HG02884 (cell line): ENCODE results near the gene CST11.

Source experiments
- ATAC-seq: cut with Tn5 transposase; IDR thresholded peaks from one replicate; pipeline ENCODE4 v1.9.1; 2021; ENCODE audit warnings: mild to moderate bottlenecking, moderate library complexity; ENCODE audit not compliant: unreplicated experiment

The CST11 gene

DNA sequence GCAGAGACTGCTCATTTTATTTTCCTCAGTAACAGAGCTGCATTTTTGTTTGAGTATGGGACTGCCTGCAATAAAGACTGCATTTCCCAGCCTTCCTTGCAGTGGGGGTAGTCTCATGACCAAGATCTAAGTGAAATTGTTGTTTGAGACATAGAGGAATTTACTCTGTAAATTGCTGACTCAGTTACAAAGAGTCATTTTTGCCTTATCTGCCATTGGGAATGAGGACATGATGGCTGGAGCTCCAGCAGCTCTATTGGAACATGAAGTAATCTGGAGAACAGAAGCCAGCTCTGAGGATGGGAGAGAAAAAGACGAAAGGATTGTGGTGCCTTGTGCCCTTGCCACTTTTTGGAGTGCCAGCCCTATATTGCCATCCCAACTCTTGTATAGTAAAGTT lies 2.1 kb upstream of the CST11 start:
- no peak for ATAC-seq

GRCh38 chr20:23453549-23454543 lies 1.2 kb upstream of the CST11 start:
- no peak for ATAC-seq

DNA sequence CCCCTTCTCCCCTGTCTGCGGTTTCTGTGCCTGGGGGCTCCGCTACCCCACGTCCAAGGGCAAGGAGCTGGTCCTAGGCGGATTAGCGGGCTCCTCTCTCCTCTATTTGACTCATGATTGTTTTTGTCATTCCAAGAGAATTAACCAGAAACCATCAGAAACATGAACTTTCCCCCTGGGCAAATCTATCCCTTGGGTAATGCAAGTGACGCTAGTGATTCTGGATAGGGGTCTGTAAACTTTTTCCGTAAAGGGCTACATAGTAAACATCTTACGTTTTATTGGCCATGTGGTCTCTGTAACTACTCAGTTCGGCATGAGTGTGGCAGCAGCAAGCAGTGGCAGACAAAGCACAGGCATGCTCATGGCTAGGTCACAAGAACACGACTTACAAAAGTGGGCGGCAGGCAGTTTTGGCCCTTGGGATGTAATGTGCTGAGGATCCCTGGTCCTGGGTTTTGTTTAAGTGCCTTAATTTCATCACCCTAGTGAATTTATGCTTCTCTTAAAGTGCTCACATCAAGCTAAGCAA lies 654 bp downstream of the CST11 start:
- ATAC-seq = no peak

GRCh38 chr20:23450877-23451276 lies 1.8 kb downstream of the CST11 start:
- no peak for ATAC-seq

DNA sequence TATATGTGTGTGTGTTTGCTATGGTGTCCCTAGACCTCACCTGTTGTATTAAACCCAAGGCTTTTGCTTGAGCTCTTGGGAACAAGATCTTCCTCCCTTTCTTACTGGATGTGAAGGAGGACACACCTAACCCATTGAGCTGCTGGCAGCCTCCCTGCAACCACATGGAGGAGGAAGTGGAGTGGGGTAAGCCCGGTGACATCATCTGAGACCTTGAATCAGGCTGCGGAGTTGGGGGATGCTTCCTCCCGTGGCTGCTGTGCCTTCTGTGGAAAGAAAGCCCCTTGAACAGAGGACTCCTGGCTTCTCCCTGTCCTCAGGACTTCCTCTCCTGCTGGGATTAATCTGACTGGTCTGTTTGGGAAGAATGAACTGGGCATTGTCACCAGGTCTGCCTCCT lies 3.3 kb downstream of the CST11 start:
- ATAC-seq = no peak

DNA sequence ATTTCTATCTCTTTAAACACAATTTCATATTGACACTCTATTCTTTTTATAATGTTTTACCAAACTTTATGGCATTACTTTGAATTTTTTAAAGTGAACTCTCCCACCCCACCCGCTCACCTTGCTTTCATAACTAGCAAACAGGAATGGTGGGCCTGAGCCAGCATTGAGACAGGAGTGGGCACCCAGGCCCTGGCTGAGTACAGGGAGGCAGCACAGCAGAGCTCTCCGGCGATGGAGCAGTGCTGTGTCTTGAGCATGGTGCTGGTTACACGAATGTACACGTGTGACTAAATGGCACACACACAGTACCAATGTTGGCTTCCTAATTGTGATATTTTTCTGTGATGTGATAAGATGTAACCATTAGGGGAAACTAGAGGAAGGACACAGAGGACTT lies 4.5 kb downstream of the CST11 start:
- ATAC-seq = no peak

- ATAC-seq = no peak
Observed at GRCh38 chr20:23446505-23446904, 6.2 kb downstream of the CST11 start.

DNA sequence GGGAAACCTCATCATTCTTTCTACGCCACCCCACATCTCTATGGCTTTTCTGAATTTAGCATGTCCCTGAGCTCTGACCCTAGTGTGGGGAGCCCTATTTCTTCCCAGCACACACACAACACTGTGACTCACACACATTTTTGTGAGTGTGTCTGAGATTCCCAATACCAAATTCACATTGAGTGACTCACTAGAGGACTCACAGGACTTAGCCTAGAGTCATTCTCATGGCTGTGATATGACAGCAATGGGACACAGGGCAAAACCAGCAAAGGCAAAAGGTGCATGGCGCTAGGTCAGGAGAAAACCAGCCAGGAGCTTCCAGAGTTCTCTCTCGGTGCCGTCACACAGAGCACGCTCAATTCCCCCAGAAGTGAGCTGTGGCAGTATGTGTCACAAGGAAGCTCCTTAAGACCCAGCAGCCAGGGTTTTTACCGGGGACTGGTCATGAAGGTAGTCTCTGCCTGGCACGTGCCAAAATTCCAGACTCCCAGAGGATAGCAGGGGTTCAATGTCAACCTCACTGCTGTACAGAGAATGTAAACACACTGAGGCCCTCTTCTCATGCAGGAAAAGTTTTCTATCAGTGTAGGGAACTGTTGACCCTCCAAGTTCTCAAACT lies 7.0 kb downstream of the CST11 start:
- ATAC-seq = no peak

DNA sequence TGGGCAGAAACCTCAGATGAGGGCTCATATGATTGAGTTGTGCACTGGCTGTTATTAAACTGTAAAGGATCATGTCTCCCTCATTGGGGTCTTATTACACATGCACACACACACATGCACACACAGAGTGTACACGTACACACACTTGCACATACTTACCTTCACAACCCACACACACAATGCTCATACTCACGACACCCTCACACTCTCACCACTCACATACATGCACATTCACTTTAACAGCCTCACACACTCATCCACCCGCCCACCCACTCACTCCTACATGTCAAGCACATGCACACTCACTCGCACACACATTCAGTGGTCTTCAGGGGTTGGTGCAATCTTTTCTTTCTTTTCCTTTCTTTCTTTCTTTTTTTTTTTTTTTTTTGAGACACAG lies 7.8 kb downstream of the CST11 start:
- ATAC-seq = no peak

DNA sequence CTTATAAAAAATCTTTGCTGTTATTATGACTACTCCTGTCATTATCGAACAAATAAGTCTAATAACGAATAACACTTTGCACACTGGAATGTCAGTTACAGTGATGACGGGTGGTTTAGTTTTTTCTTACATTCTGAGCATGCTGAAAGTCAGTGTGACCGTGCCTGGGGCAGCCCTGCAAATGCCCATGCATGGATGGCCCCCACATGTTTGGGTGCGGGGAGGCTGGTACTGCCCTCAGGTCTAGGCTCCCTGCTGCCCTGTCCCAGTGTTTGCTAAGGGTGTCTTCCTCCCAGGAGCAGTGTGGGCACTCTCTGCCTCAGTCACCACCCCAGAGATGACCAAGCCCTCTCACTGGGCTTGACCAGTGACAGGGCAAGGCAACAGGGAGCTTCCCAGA lies 10.2 kb downstream of the CST11 start:
- ATAC-seq = no peak

DNA sequence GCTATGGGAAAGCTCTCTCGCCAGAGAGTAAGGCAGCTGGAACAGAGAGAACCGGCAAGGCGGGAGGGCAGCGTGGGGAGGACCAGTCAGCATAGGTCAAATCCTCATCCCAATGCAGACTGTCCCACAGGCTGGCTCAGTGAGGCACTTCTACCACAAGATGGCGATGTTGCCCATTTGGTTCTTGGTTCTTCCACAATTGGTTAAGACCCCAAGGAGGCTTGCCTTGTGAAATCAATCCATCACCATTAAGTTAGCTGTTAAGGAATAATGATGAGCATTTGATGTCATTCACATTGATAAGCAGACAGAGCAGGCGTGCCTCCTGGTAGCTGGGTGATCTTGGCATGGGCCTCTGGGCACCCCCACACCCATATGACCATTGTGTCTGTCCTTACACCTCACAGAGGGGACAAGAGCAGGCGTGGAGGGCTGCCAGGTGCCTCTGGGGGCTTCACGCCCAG lies 10.8 kb downstream of the CST11 start:
- peak; percentile 80 for ATAC-seq

- no peak for ATAC-seq
Observed at GRCh38 chr20:23440004-23440403, 12.7 kb downstream of the CST11 start.

- ATAC-seq = no peak
Observed at GRCh38 chr20:23438661-23439060, 14.0 kb downstream of the CST11 start.

DNA sequence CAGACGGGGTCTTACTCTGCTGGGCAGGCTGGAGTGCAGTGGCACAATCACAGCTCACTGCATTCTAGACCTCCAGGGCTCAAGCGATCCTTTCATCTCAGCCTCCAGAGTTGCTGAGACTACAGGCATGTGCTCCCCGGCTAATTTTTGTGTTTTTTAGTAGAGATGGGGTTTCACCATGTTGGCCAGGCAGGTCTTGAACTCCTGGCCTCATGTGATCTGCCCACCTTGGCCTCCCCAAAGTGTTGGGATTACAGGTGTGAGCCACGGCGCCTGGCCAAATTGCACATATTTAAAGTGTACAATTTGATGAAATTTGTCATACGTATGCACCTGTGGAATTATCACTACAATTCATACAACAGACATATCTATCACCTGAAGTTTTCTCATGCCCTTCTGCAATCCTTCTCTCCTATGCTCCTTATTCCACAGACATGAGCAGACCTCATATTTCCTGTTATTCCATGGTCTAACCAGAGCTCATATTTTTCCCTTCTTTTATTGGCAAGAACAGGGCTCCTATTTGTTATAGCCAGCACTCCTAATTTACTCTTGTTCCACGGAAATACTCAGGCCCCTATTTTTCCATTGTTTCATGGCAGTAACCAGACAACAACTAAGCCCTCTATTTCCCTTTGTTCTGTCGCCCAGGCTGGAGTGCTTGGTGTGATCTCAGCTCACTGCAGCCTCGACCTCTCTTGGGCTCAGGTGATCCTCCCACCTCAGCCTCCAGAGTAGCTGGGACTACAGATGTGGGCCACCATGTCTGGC lies 15.4 kb downstream of the CST11 start:
- no peak for ATAC-seq

DNA sequence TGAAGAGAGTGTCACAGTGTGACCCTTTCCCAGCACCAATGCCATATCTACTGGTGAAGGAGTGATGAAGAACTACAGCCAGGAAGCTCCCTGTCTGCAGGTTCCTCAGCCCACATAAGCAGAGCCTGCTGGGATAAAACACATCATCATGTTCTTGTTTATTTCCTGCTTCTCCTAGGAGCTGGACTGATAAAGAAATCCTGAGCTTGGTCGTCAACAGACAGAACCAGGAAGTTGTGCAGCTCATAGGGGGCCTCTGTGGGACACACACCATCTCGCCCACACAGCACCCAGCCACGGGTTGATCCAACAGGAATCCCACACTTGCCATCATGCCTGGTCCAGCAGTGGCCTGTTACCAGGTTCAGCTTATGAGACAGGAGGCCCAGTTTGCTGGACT lies 16.0 kb downstream of the CST11 start:
- no peak for ATAC-seq

DNA sequence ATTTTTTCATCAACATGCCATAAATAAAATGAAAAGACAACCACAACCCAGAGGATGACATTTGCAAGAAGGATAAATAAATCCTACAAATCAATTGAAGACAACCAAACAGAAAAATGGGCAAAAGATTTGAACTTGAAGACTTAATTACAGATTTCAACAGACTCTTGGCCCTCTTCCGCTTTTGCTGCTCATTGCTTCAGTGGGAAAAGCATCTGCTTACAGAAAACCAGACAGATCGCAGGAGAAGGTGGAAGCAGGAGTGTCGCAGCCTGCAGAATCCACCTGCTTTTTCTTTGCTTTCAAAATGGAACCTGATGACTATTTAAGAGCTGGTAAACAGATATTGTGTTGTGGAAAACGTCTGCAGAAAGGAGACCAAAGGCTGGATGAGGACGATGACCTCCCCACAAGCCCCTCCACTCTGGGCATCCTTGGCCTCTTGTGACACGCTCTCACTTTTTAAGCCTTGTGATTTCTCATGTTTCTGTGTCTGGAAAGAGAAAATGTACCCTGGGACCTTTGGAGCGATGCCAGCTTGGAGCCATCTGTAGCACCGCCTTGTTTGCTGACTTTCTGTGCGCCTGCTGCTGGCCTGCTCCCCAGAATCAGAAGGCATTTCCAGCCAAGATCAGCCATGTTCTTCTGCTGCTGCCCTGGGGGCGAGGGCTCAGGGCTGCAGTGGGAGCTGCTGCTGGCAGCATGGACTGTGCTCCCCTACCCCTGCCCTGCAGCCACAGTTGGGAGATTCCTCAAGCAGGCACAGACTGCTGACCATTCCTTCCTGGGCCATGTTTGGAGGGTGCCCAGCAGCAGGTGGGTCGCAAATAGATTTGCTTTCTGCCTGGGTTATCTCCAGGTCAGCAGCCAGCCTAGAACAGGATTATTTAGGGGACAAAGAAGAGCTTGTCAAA lies 16.8 kb downstream of the CST11 start:
- ATAC-seq = no peak

DNA sequence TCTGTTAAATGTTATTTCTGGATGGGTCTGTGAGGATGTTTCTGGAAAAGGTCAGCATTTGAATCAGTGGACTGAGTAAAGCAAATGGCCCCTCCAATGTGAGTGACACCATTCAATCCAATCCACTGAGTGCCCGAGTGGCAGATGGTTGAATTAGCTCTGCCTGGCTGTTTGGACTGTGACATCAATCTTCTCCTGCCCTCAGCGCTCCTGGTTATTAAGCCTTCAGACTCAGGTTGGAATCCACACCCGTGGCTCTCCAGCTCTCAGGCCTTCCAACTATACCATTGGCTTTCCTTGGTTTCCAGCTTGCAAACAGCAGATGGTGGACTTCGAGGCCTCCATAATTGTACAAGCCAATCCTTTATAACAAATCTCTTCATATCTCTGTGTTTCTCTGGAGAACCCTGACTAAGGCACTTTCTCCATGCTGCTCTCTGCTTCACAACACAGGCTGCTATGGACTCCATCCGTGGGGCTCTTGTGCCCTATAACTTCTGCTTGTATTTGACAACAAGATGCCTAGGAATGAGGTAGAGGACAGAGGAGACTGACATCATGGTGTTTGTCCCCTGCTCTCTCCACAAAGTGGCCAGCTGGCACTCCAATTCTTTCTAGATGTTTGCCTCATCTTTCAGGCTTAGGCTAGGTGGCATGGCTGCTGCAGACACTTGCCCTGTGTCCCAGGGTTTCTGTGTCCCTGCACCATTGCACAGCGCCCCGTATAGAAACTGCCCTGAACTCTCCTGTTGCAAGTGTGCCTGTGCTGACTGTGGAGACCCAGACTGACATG lies 18.0 kb downstream of the CST11 start:
- no peak for ATAC-seq

GRCh38 chr20:23433628-23434027 lies 19.0 kb downstream of the CST11 start:
- ATAC-seq = no peak

DNA sequence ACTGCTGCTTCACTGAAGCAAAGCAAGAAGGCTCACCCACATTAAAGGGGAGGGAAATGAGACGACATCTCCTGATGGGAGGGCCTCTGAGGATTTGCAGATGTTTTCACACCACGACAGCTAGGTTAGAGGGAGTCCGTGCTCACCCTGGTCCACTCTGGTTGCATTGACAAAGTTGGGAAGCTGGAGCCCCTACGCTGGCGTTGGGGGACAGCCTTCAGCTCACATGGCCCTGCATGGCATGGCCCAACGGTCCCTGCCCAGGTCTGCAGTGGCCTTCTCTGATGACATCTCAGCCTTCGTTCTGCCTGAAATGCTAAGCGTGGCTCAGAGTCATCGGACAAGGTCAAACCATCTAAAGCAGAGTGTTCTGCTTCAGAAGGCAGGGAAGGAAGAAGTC lies 27.5 kb downstream of the CST11 start:
- no peak for ATAC-seq
